ENCODE measurements around the gene TGIF2. TPM values are rescaled to one million over a fixed set of nuclear protein-coding genes. Genes with fewer than 3 reads are reported as not detected.
A peak's percentile ranks its signal among the peaks of the same experiment; 100 is the strongest.

Gene TGIF2
- total and polyA plus RNA-seq, 2 of the 13 experiments (the other 11 are each of a cell fraction or from before 2014, with no cell fraction given), result 41.3 to 53.9 TPM

GRCh38 chr20:36633285-36633772 is 59.9 kb downstream of the TGIF2 start (continued):
- TF ChIP-seq ZNF281 (CRISPR knock-in tag; IDR thresholded peaks at IDR 0.05; ENCODE audit: borderline replicate concordance), result 0 out of 2 replicates have a peak, but pooled peaks have one; percentile 13
- TF ChIP-seq ZNF256 (CRISPR knock-in tag; conservative IDR thresholded peaks at IDR 0.05), result no peak
- no peak for TF ChIP-seq ERF (CRISPR knock-in tag; IDR thresholded peaks at IDR 0.05)
- no peak for TF ChIP-seq ZSCAN22 (CRISPR knock-in tag; IDR thresholded peaks at IDR 0.05)
- TF ChIP-seq ZNF7 (CRISPR knock-in tag; IDR thresholded peaks at IDR 0.05), result no peak
- TF ChIP-seq GTF3A (CRISPR knock-in tag; conservative IDR thresholded peaks at IDR 0.05), result no peak
- 0 out of 2 replicates have a peak, but pooled peaks have one; percentile 63 for TF ChIP-seq ZFP41 (CRISPR knock-in tag; IDR thresholded peaks at IDR 0.05; ENCODE audit: borderline replicate concordance)
- TF ChIP-seq HMGXB4 (CRISPR knock-in tag; IDR thresholded peaks at IDR 0.05; ENCODE audit: borderline replicate concordance in 1 of 2, low read depth in 1 of 2), result no peak
- TF ChIP-seq ZNF781 (CRISPR knock-in tag; IDR thresholded peaks at IDR 0.05; ENCODE audit: borderline replicate concordance, not compliant biosample characterization), result no peak
- no peak for TF ChIP-seq CAMTA2 (CRISPR knock-in tag; IDR thresholded peaks at IDR 0.05; ENCODE audit: borderline replicate concordance)
- TF ChIP-seq BCL6 (CRISPR knock-in tag; IDR thresholded peaks at IDR 0.05), result no peak
- TF ChIP-seq SUZ12 (IDR thresholded peaks at IDR 0.05; ENCODE audit: low read depth, low read length), result no peak
- TF ChIP-seq ZSCAN20 (CRISPR knock-in tag; IDR thresholded peaks at IDR 0.05; ENCODE audit: borderline replicate concordance), result no peak
- no peak for TF ChIP-seq PITX1 (CRISPR knock-in tag; IDR thresholded peaks at IDR 0.05)
- no peak for TF ChIP-seq TGIF2 (CRISPR knock-in tag; IDR thresholded peaks at IDR 0.05)
- TF ChIP-seq TEF (CRISPR knock-in tag; IDR thresholded peaks at IDR 0.05), result no peak
- no peak for TF ChIP-seq ZNF451 (CRISPR knock-in tag; IDR thresholded peaks at IDR 0.05)
- no peak for TF ChIP-seq ZNF75D (CRISPR knock-in tag; IDR thresholded peaks at IDR 0.05; ENCODE audit: borderline replicate concordance)
- no peak; the same call in 1 of the 2 replicates for TF ChIP-seq EEA1 (CRISPR knock-in tag; IDR thresholded peaks at IDR 0.05; ENCODE audit: borderline replicate concordance)
- TF ChIP-seq FOSL2 (CRISPR knock-in tag; IDR thresholded peaks at IDR 0.05), result 0 out of 2 replicates have a peak, but pooled peaks have one; percentile 2
- TF ChIP-seq DBP (CRISPR knock-in tag; IDR thresholded peaks at IDR 0.05; ENCODE audit: not compliant biosample characterization), result no peak
- TF ChIP-seq ZNF543 (CRISPR knock-in tag; IDR thresholded peaks at IDR 0.05), result no peak
- no peak for TF ChIP-seq CSRNP1 (CRISPR knock-in tag; IDR thresholded peaks at IDR 0.05)
